ENCODE results near the gene LYZL4. TPM values are rescaled to one million over a fixed set of nuclear protein-coding genes. Genes with fewer than 3 reads are reported as not detected.

LYZL4 gene
- total RNA-seq, 1 donor from 2014 or later: not detected

DNA sequence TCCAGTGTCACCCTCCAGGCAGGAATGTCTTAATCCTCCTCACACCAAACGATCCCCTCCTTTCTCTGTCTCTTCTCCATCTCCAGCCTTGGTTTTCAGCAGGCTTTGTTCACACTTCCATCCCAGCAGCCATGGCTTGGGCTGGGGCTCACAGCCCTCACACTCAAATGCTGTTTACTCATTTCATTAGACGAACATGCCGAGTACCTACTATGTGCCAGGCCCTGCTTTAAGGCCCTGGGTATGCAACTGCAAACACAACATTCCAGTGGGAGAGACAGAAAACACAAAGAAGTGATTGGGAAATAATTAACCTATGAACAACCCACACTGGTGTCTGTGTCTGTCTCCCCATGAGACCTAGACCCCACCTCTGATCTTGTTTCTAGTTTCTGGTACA, 43.9 kb downstream of the LYZL4 start:
- TF ChIP-seq, protein P1, sequence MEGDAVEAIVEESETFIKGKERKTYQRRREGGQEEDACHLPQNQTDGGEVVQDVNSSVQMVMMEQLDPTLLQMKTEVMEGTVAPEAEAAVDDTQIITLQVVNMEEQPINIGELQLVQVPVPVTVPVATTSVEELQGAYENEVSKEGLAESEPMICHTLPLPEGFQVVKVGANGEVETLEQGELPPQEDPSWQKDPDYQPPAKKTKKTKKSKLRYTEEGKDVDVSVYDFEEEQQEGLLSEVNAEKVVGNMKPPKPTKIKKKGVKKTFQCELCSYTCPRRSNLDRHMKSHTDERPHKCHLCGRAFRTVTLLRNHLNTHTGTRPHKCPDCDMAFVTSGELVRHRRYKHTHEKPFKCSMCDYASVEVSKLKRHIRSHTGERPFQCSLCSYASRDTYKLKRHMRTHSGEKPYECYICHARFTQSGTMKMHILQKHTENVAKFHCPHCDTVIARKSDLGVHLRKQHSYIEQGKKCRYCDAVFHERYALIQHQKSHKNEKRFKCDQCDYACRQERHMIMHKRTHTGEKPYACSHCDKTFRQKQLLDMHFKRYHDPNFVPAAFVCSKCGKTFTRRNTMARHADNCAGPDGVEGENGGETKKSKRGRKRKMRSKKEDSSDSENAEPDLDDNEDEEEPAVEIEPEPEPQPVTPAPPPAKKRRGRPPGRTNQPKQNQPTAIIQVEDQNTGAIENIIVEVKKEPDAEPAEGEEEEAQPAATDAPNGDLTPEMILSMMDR (IDR thresholded peaks at IDR 0.05): no peak
- Mint-ChIP-seq H3K36me3 (ENCODE audit: low read depth) (no peaks in the 10 kb centered on the region), H3K27me3 (no peaks in the 10 kb centered on the region), H3K27ac (no peak overlapping the region), H3K4me3 (no peak overlapping the region), H3K4me1 (peaks cover 3% of the 10 kb centered on the region), H3K9me3 (peaks cover 7% of the 10 kb centered on the region)
- DNase-seq (no peak), ATAC-seq (ENCODE audit: low read depth) (no peak)
- intact Hi-C loops (cut with micrococcal nuclease): no loop called here
- ChIA-PET CTCF (no interaction called here), POLR2A (no interaction called here)

DNA sequence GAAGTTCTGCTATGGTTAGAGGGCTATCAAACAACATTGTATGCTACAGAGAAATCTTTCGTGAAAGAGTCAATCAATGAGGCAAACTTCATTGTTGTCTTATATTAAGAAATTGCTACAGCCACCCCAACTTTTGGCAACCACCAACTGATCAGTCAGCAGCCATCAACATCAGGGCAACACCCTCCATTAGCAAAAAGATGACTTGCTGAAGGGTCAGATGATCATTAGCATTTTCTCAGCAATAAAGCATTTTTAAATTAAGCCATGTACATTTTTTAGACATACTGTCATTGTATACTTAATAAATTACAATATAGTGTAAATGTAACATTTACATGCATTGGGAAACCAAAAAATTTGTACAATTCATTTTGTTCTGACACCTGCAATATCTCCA, 53.1 kb downstream of the LYZL4 start:
- H3K4me3 Mint-ChIP-seq: no peak overlapping the region
- peaks cover 15% of the 10 kb centered on the region for H3K27me3 Mint-ChIP-seq
- no peak for ATAC-seq (ENCODE audit: low read depth)
- TF ChIP-seq, protein P1 (IDR thresholded peaks at IDR 0.05): no peak
- H3K4me1 Mint-ChIP-seq: no peaks in the 10 kb centered on the region
- POLR2A ChIA-PET: no interaction called here
- no peak overlapping the region for H3K27ac Mint-ChIP-seq
- peaks cover 3% of the 10 kb centered on the region for H3K9me3 Mint-ChIP-seq
- CTCF ChIA-PET: no interaction called here
- DNase-seq: no peak
- H3K36me3 Mint-ChIP-seq (ENCODE audit: low read depth): no peaks in the 10 kb centered on the region
- intact Hi-C loops (cut with micrococcal nuclease): no loop called here

DNA sequence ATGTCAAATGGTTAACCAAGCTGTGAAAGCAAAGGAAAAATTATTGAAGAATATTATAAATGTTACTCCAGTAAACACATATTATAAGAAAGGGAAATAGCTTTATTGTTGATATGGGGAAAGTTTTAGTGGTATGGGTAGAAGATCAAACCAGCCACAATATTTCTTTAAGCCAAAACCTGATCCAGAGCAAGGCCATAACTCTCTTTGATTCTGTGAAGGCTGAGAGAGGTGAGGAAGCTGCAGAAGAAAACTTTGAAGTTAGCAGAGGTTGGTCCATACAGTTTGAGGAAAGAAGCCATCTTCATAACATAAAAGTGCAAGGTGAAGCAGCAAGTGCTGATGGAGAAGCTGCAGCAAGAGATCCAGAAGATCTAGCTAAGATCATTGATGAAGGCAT, 54.8 kb downstream of the LYZL4 start:
- ChIA-PET POLR2A (no interaction called here), CTCF (no interaction called here)
- intact Hi-C loops (cut with micrococcal nuclease): no loop called here
- no peak for DNase-seq
- H3K4me3 Mint-ChIP-seq: no peak overlapping the region
- no peak overlapping the region for H3K27ac Mint-ChIP-seq
- peaks cover 9% of the 10 kb centered on the region for H3K9me3 Mint-ChIP-seq
- peaks cover 14% of the 10 kb centered on the region for H3K27me3 Mint-ChIP-seq
- ATAC-seq (ENCODE audit: low read depth): no peak
- TF ChIP-seq, protein P1 (IDR thresholded peaks at IDR 0.05): no peak
- no peaks in the 10 kb centered on the region for H3K36me3 Mint-ChIP-seq (ENCODE audit: low read depth)
- H3K4me1 Mint-ChIP-seq: no peaks in the 10 kb centered on the region

DNA sequence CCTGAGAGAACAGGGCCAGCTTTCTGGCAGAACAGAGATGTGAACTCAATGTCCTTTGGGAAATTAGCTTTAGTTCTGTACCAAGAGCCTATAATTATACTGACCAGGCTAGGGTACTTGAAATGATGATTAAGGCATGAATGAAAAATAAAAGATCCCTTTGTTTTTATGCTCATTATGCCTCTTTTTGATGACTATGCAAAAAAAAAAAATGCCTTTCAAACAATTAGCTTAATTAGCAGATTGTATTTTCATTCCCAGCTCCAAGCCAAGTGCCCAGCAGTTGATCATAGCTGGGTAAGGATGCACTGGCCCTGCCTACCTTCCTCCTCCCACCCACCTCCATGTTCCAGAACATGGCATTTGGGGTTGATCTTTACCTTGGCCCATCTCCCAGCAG, 56.8 kb downstream of the LYZL4 start:
- ATAC-seq (ENCODE audit: low read depth) (no peak), DNase-seq (no peak)
- Mint-ChIP-seq H3K27me3 (peaks cover 14% of the 10 kb centered on the region), H3K4me3 (no peak overlapping the region), H3K4me1 (no peaks in the 10 kb centered on the region), H3K36me3 (ENCODE audit: low read depth) (no peaks in the 10 kb centered on the region), H3K27ac (no peak overlapping the region), H3K9me3 (peaks cover 9% of the 10 kb centered on the region)
- CTCF ChIA-PET: no interaction called here
- intact Hi-C loops (cut with micrococcal nuclease): no loop called here
- TF ChIP-seq, protein P1 (IDR thresholded peaks at IDR 0.05): no peak
- POLR2A ChIA-PET: no interaction called here

DNA sequence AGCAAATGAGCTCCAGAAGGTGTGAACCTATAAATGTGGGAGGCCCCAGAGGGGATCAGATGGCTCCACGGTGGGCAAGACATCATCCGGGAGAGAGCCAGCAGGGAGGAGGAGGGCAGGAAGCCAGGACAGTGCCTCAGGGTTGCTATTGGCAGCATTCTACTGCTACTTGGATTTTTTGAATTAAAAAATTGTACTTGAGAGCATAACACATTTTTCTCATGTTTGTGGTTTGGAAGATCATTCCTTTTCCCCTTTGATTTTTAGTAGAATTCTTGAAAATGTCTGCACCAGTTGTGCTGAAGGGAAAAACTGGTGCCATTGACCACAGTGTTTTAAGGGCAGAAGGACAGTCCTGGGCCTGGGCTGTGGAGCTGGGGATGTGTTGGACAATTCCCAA, 59.2 kb downstream of the LYZL4 start:
- Mint-ChIP-seq H3K27ac (no peak overlapping the region), H3K9me3 (peaks cover 9% of the 10 kb centered on the region), H3K36me3 (ENCODE audit: low read depth) (no peaks in the 10 kb centered on the region), H3K4me1 (no peaks in the 10 kb centered on the region), H3K27me3 (peaks cover 10% of the 10 kb centered on the region), H3K4me3 (no peak overlapping the region)
- TF ChIP-seq, protein P1 (IDR thresholded peaks at IDR 0.05): no peak
- ChIA-PET CTCF (no interaction called here), POLR2A (no interaction called here)
- ATAC-seq (ENCODE audit: low read depth) (no peak), DNase-seq (no peak)
- intact Hi-C loops (cut with micrococcal nuclease): no loop called here

Data from activated B cell treated with CpG ODN at 0.5 μM for 24 hours (primary cell).